GM13976 (cell line): ENCODE data around the gene MON2.
"Not testable (repeated sequence)": the region's sequence is repeated elsewhere in the genome, so short reads cannot be mapped to it uniquely, and the experiment has no call there.

Source experiments
- DNase-seq: peaks from one replicate; pipeline ENCODE4 v3.0.0; 2012; ENCODE audit warnings: low spot score
- in situ Hi-C: fragments of 300-500 bp; cut with MboI; formaldehyde crosslinking; loops from one replicate; pipeline ENCODE4 v1.12.0; 2022; ENCODE audit warnings: low sequenced_read_pairs, mixed read lengths, inconsistent platforms; ENCODE audit not compliant: unreplicated experiment
- TF ChIP-seq, protein P1 (sequence below): IDR thresholded peaks from 2 replicates; pipeline ENCODE4 v1.5.1; 2012; ENCODE audit warnings: borderline replicate concordance, mild to moderate bottlenecking; ENCODE audit not compliant: insufficient read depth; ENCODE audit errors: extremely low read depth, missing control alignments, control extremely low read depth

MON2 gene

DNA sequence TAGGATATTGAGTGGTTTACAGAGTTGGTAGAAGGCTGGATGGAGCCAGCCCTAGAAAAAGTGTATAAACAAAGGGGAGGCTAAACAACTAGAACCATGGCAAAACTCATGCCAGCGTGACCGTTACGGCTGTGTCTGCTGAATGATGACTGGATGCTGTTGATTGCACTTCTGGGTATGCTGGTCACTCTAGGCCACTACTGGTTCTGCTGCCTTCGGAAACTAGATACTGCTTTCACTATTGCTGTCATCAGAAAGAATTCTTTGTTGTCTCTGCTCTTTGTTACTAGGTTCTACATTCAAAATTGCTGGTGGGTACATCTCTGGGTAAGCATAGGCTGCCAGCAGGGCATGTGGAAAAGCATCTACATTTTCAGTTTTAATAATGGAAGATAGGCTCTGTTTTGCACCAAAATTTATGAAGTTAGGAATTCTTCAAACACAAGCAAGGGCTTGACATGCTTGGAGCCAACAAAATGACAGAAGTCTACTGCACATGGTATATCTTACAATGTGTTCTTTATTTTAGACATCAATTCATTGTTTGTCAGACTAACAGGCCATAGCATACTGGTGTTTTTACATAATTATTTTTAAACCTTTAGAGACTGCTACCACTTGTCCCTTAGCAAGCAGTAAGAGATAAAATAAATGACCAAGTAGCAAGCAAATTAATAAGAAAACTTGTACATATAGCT is 15.4 kb downstream of the MON2 start:
- DNase-seq, result no peak
- TF ChIP-seq, protein P1, sequence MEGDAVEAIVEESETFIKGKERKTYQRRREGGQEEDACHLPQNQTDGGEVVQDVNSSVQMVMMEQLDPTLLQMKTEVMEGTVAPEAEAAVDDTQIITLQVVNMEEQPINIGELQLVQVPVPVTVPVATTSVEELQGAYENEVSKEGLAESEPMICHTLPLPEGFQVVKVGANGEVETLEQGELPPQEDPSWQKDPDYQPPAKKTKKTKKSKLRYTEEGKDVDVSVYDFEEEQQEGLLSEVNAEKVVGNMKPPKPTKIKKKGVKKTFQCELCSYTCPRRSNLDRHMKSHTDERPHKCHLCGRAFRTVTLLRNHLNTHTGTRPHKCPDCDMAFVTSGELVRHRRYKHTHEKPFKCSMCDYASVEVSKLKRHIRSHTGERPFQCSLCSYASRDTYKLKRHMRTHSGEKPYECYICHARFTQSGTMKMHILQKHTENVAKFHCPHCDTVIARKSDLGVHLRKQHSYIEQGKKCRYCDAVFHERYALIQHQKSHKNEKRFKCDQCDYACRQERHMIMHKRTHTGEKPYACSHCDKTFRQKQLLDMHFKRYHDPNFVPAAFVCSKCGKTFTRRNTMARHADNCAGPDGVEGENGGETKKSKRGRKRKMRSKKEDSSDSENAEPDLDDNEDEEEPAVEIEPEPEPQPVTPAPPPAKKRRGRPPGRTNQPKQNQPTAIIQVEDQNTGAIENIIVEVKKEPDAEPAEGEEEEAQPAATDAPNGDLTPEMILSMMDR, result no peak
- in situ Hi-C loops, result no loop called here

DNA sequence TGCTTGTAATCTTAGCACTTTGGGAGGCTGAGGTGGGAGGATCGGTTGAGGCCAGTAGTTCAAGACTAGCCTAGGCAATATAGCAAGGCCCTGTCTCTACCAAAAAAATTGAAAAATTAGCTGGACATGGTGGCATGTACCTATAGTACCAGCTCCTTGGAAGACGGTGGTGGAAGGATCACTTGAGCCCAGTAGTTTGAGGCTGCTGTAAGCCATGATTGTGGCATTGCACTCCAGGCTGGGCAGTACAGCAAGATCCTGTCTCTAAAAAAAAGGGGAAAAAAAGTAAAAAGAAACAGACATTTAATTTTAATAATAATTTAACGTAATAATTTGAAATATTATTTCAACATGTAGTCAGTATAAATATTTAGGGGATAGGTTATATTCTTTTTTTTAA is 16.1 kb downstream of the MON2 start:
- in situ Hi-C loops, result no loop called here
- TF ChIP-seq, protein P1, result no peak
- no peak for DNase-seq

DNA sequence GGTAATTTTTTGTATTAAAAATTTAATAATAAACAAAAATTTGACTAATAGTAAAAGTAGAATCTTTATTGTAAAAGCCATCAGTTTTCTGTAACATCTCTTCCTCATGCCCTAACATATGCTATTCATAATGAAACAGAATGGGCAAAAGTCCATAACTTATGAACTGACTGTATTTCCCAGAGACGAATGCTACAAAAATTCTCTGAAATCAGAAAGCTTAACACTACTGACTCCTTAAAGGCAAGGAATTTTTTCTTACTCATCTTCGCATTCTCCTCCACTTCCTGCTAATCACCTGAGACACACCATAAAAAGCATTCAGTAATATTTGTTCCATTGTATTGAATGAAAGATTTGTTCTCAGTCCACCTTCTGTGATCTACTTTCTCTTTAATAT is 17.6 kb downstream of the MON2 start:
- in situ Hi-C loops, result no loop called here
- no peak for DNase-seq
- TF ChIP-seq, protein P1, result no peak

DNA sequence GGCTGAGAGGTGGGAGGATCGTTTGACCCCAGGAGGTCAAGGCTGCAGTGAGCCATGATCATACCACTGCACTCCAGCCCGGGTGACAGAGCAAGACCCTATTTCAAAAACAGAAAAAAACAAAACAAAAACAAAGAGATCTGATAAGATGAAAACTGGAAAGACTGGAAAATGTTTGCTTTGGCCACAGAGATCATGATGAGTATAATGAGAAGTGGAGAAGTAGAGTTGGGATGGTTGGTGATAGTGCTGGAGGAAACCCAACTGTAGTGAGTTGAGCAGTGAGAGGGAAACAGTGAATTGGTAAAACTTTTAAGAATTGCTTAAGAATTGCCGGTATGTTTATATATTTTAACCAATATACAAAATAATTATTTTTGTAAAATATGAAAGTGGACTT is 39.2 kb downstream of the MON2 start:
- TF ChIP-seq, protein P1, result no peak
- in situ Hi-C loops, result no loop called here
- DNase-seq, result no peak

DNA sequence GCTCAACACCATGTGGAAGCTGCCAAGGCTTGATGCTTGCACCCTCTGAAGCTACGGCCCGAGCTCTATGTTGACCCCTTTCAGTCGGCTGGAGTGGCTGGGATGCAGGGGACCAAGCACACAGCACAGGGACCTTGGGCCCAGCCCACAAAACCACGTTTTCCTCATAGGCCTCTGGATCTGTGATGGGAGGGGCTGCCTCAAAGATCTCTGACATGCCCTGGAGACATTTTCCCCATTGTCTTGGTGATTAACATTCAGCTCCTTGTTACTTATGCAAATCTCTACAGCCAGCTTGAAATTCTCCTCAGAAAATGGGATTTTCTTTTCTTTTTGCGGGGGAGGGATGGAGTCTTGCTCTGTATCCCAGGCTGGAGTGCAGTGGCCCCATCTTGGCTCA is 46.3 kb downstream of the MON2 start:
- in situ Hi-C loops, result no loop called here
- TF ChIP-seq, protein P1, result no peak
- no peak for DNase-seq

DNA sequence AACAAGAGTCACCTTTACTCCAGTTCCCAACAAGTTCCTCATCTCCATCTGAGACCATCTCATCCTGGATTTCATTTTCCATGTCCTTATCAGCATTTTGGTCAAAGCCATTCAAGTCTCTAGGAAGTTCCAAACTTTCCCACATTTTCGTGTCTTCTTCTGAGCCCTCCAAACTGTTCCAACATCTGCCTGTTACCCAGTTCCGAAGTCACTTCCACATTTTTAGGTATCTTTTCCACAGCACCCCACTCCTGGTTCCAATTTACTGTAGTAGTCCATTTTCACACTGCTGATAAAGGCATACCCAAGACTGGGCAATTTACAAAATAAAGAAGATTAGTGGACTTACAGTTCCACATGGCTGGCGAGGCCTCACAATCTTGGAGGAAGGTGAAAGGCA is 47.5 kb downstream of the MON2 start:
- DNase-seq, in situ Hi-C loops: not testable (repeated sequence)

DNA sequence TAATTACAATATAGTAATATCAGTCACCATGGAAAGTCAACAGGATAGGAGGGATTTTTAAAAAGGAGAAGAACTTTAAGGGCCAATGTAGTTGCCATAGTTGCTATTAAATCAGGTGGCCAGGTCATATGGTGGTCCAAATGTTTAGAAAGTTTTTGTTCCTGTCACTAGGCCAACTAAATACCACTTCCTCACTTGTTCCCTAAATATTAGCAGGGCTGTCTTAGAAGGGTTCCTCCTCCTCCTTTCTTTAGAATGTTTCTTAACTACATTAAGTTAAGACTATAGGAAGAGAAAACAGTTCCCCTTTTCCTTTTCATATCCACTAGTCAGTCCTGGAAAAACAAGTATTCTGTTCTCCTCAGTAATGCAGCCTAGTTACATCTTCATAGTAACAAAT is 50.3 kb downstream of the MON2 start:
- no peak for DNase-seq
- in situ Hi-C loops, result no loop called here
- TF ChIP-seq, protein P1, result no peak
